SU-DHL-6 (cell line): ENCODE measurements around the gene CALML3.

Experiments used
- H2AFZ ChIP-seq: fragments of 200-600 bp; sonication (generic); 2 replicates; pipeline ENCODE4 v1.6.1; 2014; ENCODE audit warnings: low read depth, mild to moderate bottlenecking, moderate library complexity, mixed read lengths, antibody characterized with exemption, low read length; ENCODE audit not compliant: severe bottlenecking
- H3F3A ChIP-seq: fragments of 200-600 bp; shearing (Covaris generic); 2 replicates; pipeline ENCODE4 v1.6.0; 2016; ENCODE audit warnings: antibody characterized with exemption, mild to moderate bottlenecking; ENCODE audit not compliant: insufficient read depth
- H3K27ac ChIP-seq: fragments of 200-600 bp; sonication (generic); 2 replicates; pipeline ENCODE4 v1.5.1; 2016; ENCODE audit warnings: low read depth, mild to moderate bottlenecking, low read length, moderate library complexity, mixed read lengths
- H3K27me3 ChIP-seq: fragments of 200-600 bp; sonication (generic), shearing (Covaris generic); 2 replicates; pipeline ENCODE4 v1.6.0; 2014; ENCODE audit warnings: mild to moderate bottlenecking, low read length
- H3K36me3 ChIP-seq: fragments of 200-600 bp; sonication (generic); 2 replicates; pipeline ENCODE4 v1.6.1; 2014; ENCODE audit warnings: mild to moderate bottlenecking, low read length, mixed read lengths
- H3K4me2 ChIP-seq: fragments of 300-600, 200-600 bp; shearing (Covaris generic), sonication (generic); 2 replicates; pipeline ENCODE4 v1.6.0; 2014; ENCODE audit warnings: low read length, low read depth, mild to moderate bottlenecking; ENCODE audit not compliant: poor library complexity, severe bottlenecking
- H3K4me3 ChIP-seq: fragments of 200-600 bp; sonication (generic); 2 replicates; pipeline ENCODE4 v1.5.1; 2014; ENCODE audit warnings: antibody characterized with exemption, low read length, mild to moderate bottlenecking, mixed read lengths; ENCODE audit not compliant: insufficient read depth, poor library complexity, severe bottlenecking
- H3K79me2 ChIP-seq: fragments of 200-600 bp; sonication (generic); 2 replicates; pipeline ENCODE4 v1.6.1; 2014; ENCODE audit warnings: mild to moderate bottlenecking, low read length, moderate library complexity; ENCODE audit not compliant: insufficient read depth
- H3K9ac ChIP-seq: fragments of 200-600 bp; sonication (generic); 2 replicates; pipeline ENCODE4 v1.7.0; 2014; ENCODE audit warnings: mild to moderate bottlenecking, low read length
- H3K9me2 ChIP-seq: fragments of 200-600 bp; sonication (generic); replicated peaks from 2 replicates; pipeline ENCODE4 v1.6.1; 2014; ENCODE audit warnings: low read length; ENCODE audit not compliant: insufficient read depth
- H3K9me3 ChIP-seq: fragments of 200-600 bp; sonication (generic); 2 replicates; pipeline ENCODE4 v1.6.1; 2014; ENCODE audit warnings: low read length, mixed read lengths; ENCODE audit not compliant: insufficient read depth
- H4K20me1 ChIP-seq: fragments of 200-600 bp; sonication (generic); 2 replicates; pipeline ENCODE4 v1.6.1; 2014; ENCODE audit warnings: low read depth, mild to moderate bottlenecking, antibody characterized with exemption, low read length, moderate library complexity, mixed read lengths
- EZH2phosphoT487 ChIP-seq: fragments of 200-600 bp; sonication (generic), shearing (Covaris generic); conservative IDR thresholded peaks from 2 replicates; pipeline ENCODE4 v1.6.1; 2018; ENCODE audit warnings: mild to moderate bottlenecking, antibody characterized with exemption, low read length, moderate library complexity, mixed read lengths
- TF ChIP-seq, protein P1 (sequence below): fragments of 200-600 bp; sonication (generic); IDR thresholded peaks from one replicate; pipeline ENCODE4 v1.5.1; 2017; ENCODE audit warnings: antibody characterized with exemption, mild to moderate bottlenecking, low read length, moderate library complexity; ENCODE audit not compliant: insufficient read depth, poor library complexity, severe bottlenecking

Gene CALML3

DNA sequence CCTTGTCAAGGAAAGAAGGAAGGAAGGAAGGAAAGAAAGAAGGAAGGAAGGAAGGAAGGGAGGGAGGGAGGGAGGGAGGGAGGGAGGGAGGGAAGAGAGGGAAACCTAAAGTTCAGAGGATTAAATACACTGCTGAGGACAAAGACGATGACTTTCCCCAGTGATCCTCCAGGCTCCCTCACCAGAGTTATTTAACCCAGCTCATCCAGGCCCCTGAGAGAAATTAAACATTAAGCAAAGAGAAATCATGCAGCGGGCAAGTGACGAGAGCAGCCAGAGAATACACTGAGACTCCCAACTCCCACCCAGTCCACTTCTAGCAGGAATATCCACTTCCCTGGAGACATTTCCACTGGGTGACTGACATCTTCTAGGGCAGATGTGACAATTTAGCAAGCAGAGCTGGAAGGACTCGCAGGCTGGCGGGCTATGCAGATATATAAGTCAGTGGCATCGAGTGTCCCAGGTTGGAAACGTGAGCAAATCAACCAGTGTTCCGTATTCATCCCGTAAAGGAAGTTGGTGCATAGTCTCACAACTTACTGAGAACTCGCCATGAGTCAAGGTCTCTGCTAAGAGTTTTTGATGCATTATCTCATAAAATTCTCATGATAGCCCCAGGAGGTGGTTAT, 48.7 kb downstream of the CALML3 start:
- H3K9me3 ChIP-seq: no peaks in the 10 kb centered on the region
- no peaks in the 10 kb centered on the region for H3F3A ChIP-seq
- TF ChIP-seq, protein P1, sequence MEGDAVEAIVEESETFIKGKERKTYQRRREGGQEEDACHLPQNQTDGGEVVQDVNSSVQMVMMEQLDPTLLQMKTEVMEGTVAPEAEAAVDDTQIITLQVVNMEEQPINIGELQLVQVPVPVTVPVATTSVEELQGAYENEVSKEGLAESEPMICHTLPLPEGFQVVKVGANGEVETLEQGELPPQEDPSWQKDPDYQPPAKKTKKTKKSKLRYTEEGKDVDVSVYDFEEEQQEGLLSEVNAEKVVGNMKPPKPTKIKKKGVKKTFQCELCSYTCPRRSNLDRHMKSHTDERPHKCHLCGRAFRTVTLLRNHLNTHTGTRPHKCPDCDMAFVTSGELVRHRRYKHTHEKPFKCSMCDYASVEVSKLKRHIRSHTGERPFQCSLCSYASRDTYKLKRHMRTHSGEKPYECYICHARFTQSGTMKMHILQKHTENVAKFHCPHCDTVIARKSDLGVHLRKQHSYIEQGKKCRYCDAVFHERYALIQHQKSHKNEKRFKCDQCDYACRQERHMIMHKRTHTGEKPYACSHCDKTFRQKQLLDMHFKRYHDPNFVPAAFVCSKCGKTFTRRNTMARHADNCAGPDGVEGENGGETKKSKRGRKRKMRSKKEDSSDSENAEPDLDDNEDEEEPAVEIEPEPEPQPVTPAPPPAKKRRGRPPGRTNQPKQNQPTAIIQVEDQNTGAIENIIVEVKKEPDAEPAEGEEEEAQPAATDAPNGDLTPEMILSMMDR: no peak
- TF ChIP-seq EZH2phosphoT487: no peak
- H3K79me2 ChIP-seq: no peaks in the 10 kb centered on the region
- no peaks in the 10 kb centered on the region; the same call in 1 of the 2 replicates for H3K27me3 ChIP-seq
- no peak overlapping the region for H3K4me3 ChIP-seq
- H3K36me3 ChIP-seq: no peaks in the 10 kb centered on the region
- no peak overlapping the region for H3K4me2 ChIP-seq
- H3K27ac ChIP-seq: no peak overlapping the region
- no peak overlapping the region for H3K9ac ChIP-seq
- no peaks in the 10 kb centered on the region for H3K9me2 ChIP-seq
- no peak overlapping the region for H2AFZ ChIP-seq
- H4K20me1 ChIP-seq: no peaks in the 10 kb centered on the region

DNA sequence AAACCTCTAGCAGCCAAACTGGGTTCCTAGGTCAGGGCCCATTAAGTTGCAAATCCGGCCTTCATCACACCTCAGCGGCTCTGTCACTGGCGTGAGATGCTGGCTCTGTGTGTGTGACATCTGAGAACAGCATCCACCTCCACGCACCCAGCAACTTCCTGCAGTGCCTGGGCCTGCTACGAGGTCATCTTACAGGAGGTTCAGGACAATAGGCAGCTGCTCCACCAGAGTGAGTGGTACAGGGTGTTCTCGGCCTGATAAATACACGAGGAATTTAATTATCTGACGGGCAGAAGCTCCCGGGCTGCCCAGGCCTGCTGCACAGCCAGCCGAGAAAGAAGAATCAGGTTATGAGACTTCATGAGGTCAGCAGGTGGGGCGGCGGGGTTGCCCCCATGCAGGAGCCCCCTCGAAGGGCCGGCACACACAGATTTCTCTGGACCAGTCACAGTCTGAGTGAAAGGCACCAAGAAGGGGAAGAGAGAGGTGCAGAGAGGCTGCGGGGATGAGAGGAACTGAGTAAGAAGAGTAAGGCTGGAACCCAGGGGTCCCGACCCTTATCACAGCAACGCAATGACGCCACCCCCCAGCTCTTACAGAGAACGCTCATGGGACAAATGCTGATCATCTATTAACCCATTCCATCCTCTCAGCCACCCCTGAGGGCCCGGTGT, 49.3 kb downstream of the CALML3 start:
- no peak overlapping the region for H3K27ac ChIP-seq
- H3F3A ChIP-seq: no peaks in the 10 kb centered on the region

DNA sequence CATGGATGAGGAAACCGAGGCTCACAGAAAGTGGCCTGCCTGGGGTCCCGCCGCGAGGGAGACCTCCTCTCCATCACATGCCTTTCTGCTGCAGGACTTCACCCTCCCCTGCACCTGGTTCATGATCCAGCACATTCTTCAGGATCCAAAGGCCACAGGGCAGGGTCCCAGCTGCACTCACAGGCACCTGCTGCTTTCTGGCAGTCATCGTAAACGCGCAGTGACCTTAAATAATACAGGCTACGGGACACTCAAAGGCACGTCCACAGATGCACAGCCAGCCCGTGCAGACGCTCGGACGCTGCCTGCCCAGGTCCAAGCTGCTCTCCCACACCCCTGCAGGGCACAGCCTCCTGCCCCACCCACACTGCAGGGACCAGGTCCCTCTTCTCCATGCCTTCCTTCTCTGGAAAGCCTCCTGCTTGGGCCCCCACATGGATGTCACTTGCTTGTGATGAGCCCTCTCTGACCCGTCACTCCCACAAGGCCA, 49.9 kb downstream of the CALML3 start:
- Histone ChIP-seq H3K79me2 (no peaks in the 10 kb centered on the region), H3K9ac (no peak overlapping the region), H3K4me2 (no peak overlapping the region), H3K4me3 (no peak overlapping the region), H3K27ac (no peak overlapping the region), H3K36me3 (no peaks in the 10 kb centered on the region), H4K20me1 (no peaks in the 10 kb centered on the region), H3K9me3 (no peaks in the 10 kb centered on the region), H2AFZ (no peak overlapping the region), H3K9me2 (no peaks in the 10 kb centered on the region), H3F3A (no peaks in the 10 kb centered on the region), H3K27me3 (no peaks in the 10 kb centered on the region)
- TF ChIP-seq, protein P1: no peak
- no peak for TF ChIP-seq EZH2phosphoT487

More for the DNA sequence above, 49.3 kb downstream of the CALML3 start:
- no peaks in the 10 kb centered on the region for H3K27me3 ChIP-seq
- H3K9ac ChIP-seq: no peak overlapping the region
- H3K36me3 ChIP-seq: no peaks in the 10 kb centered on the region
- no peak overlapping the region for H3K4me2 ChIP-seq
- no peaks in the 10 kb centered on the region for H4K20me1 ChIP-seq
- H2AFZ ChIP-seq: no peak overlapping the region
- no peaks in the 10 kb centered on the region for H3K9me2 ChIP-seq
- H3K79me2 ChIP-seq: no peaks in the 10 kb centered on the region
- H3K9me3 ChIP-seq: no peaks in the 10 kb centered on the region
- no peak overlapping the region for H3K4me3 ChIP-seq
- no peak for TF ChIP-seq EZH2phosphoT487
- TF ChIP-seq, protein P1: no peak
